Measurements from ENCODE around the gene CDSN.

CDSN gene

GRCh38 chr6:31135710-31136109 lies 15.5 kb upstream of the CDSN start:
- no peak for TF ChIP-seq CTCF (IDR thresholded peaks at IDR 0.05; ENCODE audit: low read depth, low read length, missing control alignments)
- no peak for DNase-seq (ENCODE audit: extremely low read depth, low read depth)
- no peak overlapping the region for H3K4me3 ChIP-seq (replicated peaks; ENCODE audit: low read depth, low read length)

GRCh38 chr6:31132806-31133205 lies 12.6 kb upstream of the CDSN start:
- DNase-seq (ENCODE audit: extremely low read depth, low read depth) = no peak
- no peak for TF ChIP-seq CTCF (IDR thresholded peaks at IDR 0.05; ENCODE audit: low read depth, low read length, missing control alignments)

DNA sequence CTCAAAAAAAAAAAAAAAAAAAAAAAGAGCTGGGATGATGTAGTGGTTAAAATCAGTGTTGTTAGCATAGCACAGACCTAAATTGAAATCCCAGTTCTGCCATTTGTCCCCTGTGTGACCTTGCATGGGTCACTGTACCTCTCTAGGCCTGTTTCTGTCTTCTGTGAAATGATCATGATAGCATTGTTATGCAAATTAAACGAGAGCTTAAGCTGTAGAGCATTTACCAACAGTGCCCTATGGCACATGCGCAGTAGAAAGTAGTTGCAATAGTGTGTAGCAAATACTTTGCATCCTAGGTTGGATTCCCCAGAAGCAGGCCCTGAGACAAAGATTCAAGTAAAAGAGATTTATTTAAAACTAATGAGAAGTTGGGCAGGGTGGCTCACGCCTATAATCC lies 11.3 kb upstream of the CDSN start:
- DNase-seq (ENCODE audit: extremely low read depth, low read depth) = no peak
- TF ChIP-seq CTCF (IDR thresholded peaks at IDR 0.05; ENCODE audit: low read depth, low read length, missing control alignments) = no peak
- H3K4me3 ChIP-seq (replicated peaks; ENCODE audit: low read depth, low read length) = no peak overlapping the region

More at GRCh38 chr6:31132806-31133205, 12.6 kb upstream of the CDSN start:
- H3K4me3 ChIP-seq (replicated peaks; ENCODE audit: low read depth, low read length) = no peak overlapping the region

DNA sequence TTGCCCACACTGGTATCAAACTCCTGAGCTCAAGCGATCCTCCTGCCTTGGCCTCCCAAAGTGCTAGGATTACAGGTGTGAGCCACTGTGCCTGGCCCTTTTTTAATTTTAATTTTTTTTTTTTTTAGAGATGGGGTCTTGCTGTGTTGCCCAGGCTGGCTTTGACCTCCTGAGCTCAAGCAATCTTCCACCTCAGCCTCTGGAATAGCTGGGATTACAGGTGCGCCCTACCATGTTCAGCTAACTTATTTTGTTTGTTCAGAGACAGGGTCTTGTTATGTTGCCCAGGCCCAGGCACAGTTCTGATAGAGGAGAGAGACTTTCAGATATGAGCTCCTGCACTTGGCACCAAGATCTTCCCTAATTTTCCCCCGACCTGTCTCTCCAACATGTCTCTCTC lies 10.5 kb upstream of the CDSN start:
- no peak for DNase-seq (ENCODE audit: extremely low read depth, low read depth)
- H3K4me3 ChIP-seq (replicated peaks; ENCODE audit: low read depth, low read length) = no peak overlapping the region
- TF ChIP-seq CTCF (IDR thresholded peaks at IDR 0.05; ENCODE audit: low read depth, low read length, missing control alignments) = no peak

- DNase-seq (ENCODE audit: extremely low read depth, low read depth) = no peak
- TF ChIP-seq CTCF (IDR thresholded peaks at IDR 0.05; ENCODE audit: low read depth, low read length, missing control alignments) = no peak
- no peak overlapping the region for H3K4me3 ChIP-seq (replicated peaks; ENCODE audit: low read depth, low read length)
Measured at GRCh38 chr6:31129130-31129529, 8.9 kb upstream of the CDSN start.

DNA sequence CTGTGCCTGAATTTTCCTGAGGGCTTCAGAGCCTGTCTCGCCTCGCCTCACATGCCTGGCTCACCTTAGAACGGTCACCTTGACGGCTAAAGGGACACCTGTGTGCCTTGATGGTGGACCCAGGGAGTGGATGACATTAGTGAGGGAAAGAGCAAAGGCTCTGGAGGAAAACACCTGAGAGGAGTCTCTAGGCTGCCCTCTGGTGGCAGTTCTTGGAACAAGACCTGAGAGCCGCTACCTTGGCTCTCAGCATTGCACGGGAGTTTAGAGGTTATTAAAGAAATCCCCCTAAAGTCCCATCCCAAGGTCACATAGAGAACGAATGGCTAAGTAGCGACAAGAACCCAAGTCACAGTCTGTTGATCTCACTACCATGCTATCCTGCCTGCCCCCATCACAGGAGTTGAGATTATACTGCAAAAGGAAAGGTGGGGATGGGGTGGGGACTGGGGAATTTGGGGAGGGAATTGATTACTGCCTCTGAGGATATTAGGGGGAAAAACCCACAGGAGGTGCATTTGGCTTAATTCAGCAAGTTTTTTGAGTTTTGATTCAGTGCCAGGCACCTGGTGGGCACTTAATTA lies 7.9 kb upstream of the CDSN start:
- TF ChIP-seq CTCF (IDR thresholded peaks at IDR 0.05; ENCODE audit: low read depth, low read length, missing control alignments) = peak; percentile 89
- no peak for DNase-seq (ENCODE audit: extremely low read depth, low read depth)
- H3K4me3 ChIP-seq (replicated peaks; ENCODE audit: low read depth, low read length) = no peak overlapping the region

All from HFF-Myc (cell line).